NCI-H2227 (cell line): ENCODE data around the gene ATP8B3.

Source experiments
- DNase-seq: peaks from one replicate; lab custom pipeline; 2025; ENCODE audit not compliant: unreplicated experiment; lab: John Stamatoyannopoulos, UW

Gene ATP8B3

GRCh38 chr19:1811942-1812425 is at the start of gene ATP8B3:
Gene ATP8B3 (minus strand): TSS chr19:1812276. CDS start chr19:1811736, 540 bp downstream.
- no peak for DNase-seq

- no peak for DNase-seq
These were observed 49.5 kb upstream of the ATP8B3 start for GRCh38 chr19:1861599-1862031.

GRCh38 chr19:1860821-1861598 is 48.9 kb upstream of the ATP8B3 start:
- DNase-seq, result no peak

GRCh38 chr19:1860042-1860775 is 48.1 kb upstream of the ATP8B3 start:
- peak; percentile 84 for DNase-seq

GRCh38 chr19:1859331-1859781 is 47.3 kb upstream of the ATP8B3 start:
- DNase-seq, result no peak

GRCh38 chr19:1858412-1859081 is 46.5 kb upstream of the ATP8B3 start:
- no peak for DNase-seq

GRCh38 chr19:1857648-1858326 is 45.7 kb upstream of the ATP8B3 start:
- no peak for DNase-seq

GRCh38 chr19:1856698-1857603 is 44.9 kb upstream of the ATP8B3 start:
- DNase-seq, result no peak

GRCh38 chr19:1856345-1856697 is 44.2 kb upstream of the ATP8B3 start:
- DNase-seq, result no peak

- no peak for DNase-seq
These were observed 43.8 kb upstream of the ATP8B3 start for GRCh38 chr19:1855828-1856255.

GRCh38 chr19:1855040-1855827 is 43.2 kb upstream of the ATP8B3 start:
- no peak for DNase-seq

- DNase-seq, result no peak
These were observed 42.5 kb upstream of the ATP8B3 start for GRCh38 chr19:1854542-1855039.

- no peak for DNase-seq
These were observed 42.0 kb upstream of the ATP8B3 start for GRCh38 chr19:1854039-1854541.

- DNase-seq, result peak; percentile 61
These were observed 41.4 kb upstream of the ATP8B3 start for GRCh38 chr19:1853295-1854038.

- DNase-seq, result no peak
These were observed 40.6 kb upstream of the ATP8B3 start for GRCh38 chr19:1852581-1853128.

- no peak for DNase-seq
These were observed 39.8 kb upstream of the ATP8B3 start for GRCh38 chr19:1851654-1852580.
